SKM-1 (cell line): ENCODE measurements around the gene CDKAL1.
"Not testable (repeated sequence)": the region's sequence is repeated elsewhere in the genome, so short reads cannot be mapped to it uniquely, and the experiment has no call there.

Experiments used
- DNase-seq: peaks from one replicate; lab custom pipeline; 2025; ENCODE audit not compliant: unreplicated experiment; lab: John Stamatoyannopoulos, UW

CDKAL1 gene

GRCh38 chr6:21049148-21049547 lies 514.9 kb downstream of the CDKAL1 start:
- DNase-seq = no peak

- DNase-seq = no peak
Measured at GRCh38 chr6:21049572-21049971, 515.3 kb downstream of the CDKAL1 start.

- no peak for DNase-seq
Measured at GRCh38 chr6:21050935-21051334, 516.7 kb downstream of the CDKAL1 start.

GRCh38 chr6:21051777-21052176 lies 517.5 kb downstream of the CDKAL1 start:
- DNase-seq = no peak

- DNase-seq = no peak
Measured at GRCh38 chr6:21053612-21054011, 519.4 kb downstream of the CDKAL1 start.

- not testable (repeated sequence) for DNase-seq
Measured at GRCh38 chr6:21055480-21055879, 521.2 kb downstream of the CDKAL1 start.

- no peak for DNase-seq
Measured at GRCh38 chr6:21061892-21062291, 527.6 kb downstream of the CDKAL1 start.

GRCh38 chr6:21064756-21065340 lies 530.6 kb downstream of the CDKAL1 start:
- no peak for DNase-seq

- DNase-seq = no peak
Measured at GRCh38 chr6:21067521-21067920, 533.3 kb downstream of the CDKAL1 start.

- DNase-seq = no peak
Measured at GRCh38 chr6:21070620-21071019, 536.4 kb downstream of the CDKAL1 start.

GRCh38 chr6:21071780-21072468 lies 537.7 kb downstream of the CDKAL1 start:
- DNase-seq = no peak

GRCh38 chr6:21073318-21073839 lies 539.1 kb downstream of the CDKAL1 start:
- no peak for DNase-seq

- no peak for DNase-seq
Measured at GRCh38 chr6:21074484-21074883, 540.2 kb downstream of the CDKAL1 start.

- no peak for DNase-seq
Measured at GRCh38 chr6:21075986-21076385, 541.7 kb downstream of the CDKAL1 start.

GRCh38 chr6:21078497-21078896 lies 544.2 kb downstream of the CDKAL1 start:
- DNase-seq = no peak

- no peak for DNase-seq
Measured at GRCh38 chr6:21079468-21080048, 545.3 kb downstream of the CDKAL1 start.

- DNase-seq = no peak
Measured at GRCh38 chr6:21080221-21080620, 546.0 kb downstream of the CDKAL1 start.

- DNase-seq = no peak
Measured at GRCh38 chr6:21082091-21082490, 547.8 kb downstream of the CDKAL1 start.

- no peak for DNase-seq
Measured at GRCh38 chr6:21083708-21084107, 549.5 kb downstream of the CDKAL1 start.

- DNase-seq = no peak
Measured at GRCh38 chr6:21084656-21085055, 550.4 kb downstream of the CDKAL1 start.

- DNase-seq = peak; percentile 3
Measured at GRCh38 chr6:21085211-21085610, 551.0 kb downstream of the CDKAL1 start.

GRCh38 chr6:21085643-21086042 lies 551.4 kb downstream of the CDKAL1 start:
- DNase-seq = no peak
